PC-3 (cell line): ENCODE data around the gene NNT. TPM values are rescaled to one million over a fixed set of nuclear protein-coding genes. Genes with fewer than 3 reads are reported as not detected.

ENCODE experiments used
- ATAC-seq: fragments of 200-7000 bp; cut with Tn5 transposase; 2 replicates; pipeline ENCODE4 v1.9.1; 2020; ENCODE audit warnings: mild to moderate bottlenecking, moderate library complexity
- BruUV-seq: library from RNA; stranded (reverse); fragments of 400-500 nt; replicated peaks from 2 replicates; lab custom pipeline; 2021; lab: Mats Ljungman, UMichigan
- CTCF ChIA-PET: fragments of 300-600 bp; sonication (Branson Sonifier 250); formaldehyde crosslinking; loops from one replicate; lab custom pipeline; 2022; ENCODE audit warnings: antibody characterized with exemption; lab: Charles Lee
- POLR2A ChIA-PET: fragments of 300-600 bp; sonication (Branson Sonifier 250); formaldehyde crosslinking; loops from one replicate; lab custom pipeline; 2022; ENCODE audit warnings: antibody characterized with exemption; ENCODE audit not compliant: unreplicated experiment; lab: Charles Lee
- DNase-seq: peaks from one replicate; pipeline ENCODE4 v3.0.0-alpha.2; 2015
- H2AFZ ChIP-seq: fragments of 300-600 bp; sonication (generic); 2 replicates; pipeline ENCODE4 v1.6.0; 2016; ENCODE audit warnings: antibody characterized with exemption, low read length
- H3F3A ChIP-seq: fragments of 300-600 bp; sonication (generic); one replicate; pipeline ENCODE4 v1.6.0; 2017; ENCODE audit warnings: antibody characterized with exemption, low read length, control low read depth, mild to moderate bottlenecking; ENCODE audit not compliant: unreplicated experiment
- H3K27ac ChIP-seq: fragments of 300-600 bp; sonication (generic); 2 replicates; pipeline ENCODE4 v1.5.1; 2016; ENCODE audit warnings: mild to moderate bottlenecking, low read length
- H3K27me3 ChIP-seq: fragments of 300-600 bp; sonication (generic); 2 replicates; pipeline ENCODE4 v1.6.1; 2016; ENCODE audit warnings: low read length, mixed read lengths
- H3K36me3 ChIP-seq: fragments of 300-600 bp; sonication (generic); 2 replicates; pipeline ENCODE4 v1.6.1; 2016; ENCODE audit warnings: low read depth, mixed run types, low read length, mixed read lengths
- H3K4me1 ChIP-seq: fragments of 300-600 bp; sonication (generic); 2 replicates; pipeline ENCODE4 v1.5.1; 2016; ENCODE audit warnings: low read length; ENCODE audit not compliant: insufficient read depth
- H3K4me2 ChIP-seq: fragments of 300-600 bp; sonication (generic); 2 replicates; pipeline ENCODE4 v1.6.0; 2016; ENCODE audit warnings: low read length
- H3K4me3 ChIP-seq: fragments of 300-600 bp; sonication (generic); 2 replicates; pipeline ENCODE4 v1.5.1; 2016; ENCODE audit warnings: mild to moderate bottlenecking, low read length, mixed read lengths
- H3K79me2 ChIP-seq: fragments of 300-600 bp; sonication (generic); 2 replicates; pipeline ENCODE4 v1.6.1; 2017; ENCODE audit warnings: low read length, mixed read lengths
- H3K9ac ChIP-seq: fragments of 300-600 bp; sonication (generic); 2 replicates; pipeline ENCODE4 v1.6.0; 2016; ENCODE audit warnings: mild to moderate bottlenecking, low read length
- H3K9me2 ChIP-seq: fragments of 300-600 bp; sonication (generic); replicated peaks from 2 replicates; pipeline ENCODE4 v1.6.1; 2016; ENCODE audit warnings: mixed run types, low read length, mixed read lengths
- H3K9me3 ChIP-seq: fragments of 300-600 bp; sonication (generic); 2 replicates; pipeline ENCODE4 v1.6.1; 2016; ENCODE audit warnings: low read length, mixed read lengths
- H4K20me1 ChIP-seq: fragments of 300-600 bp; sonication (generic); 2 replicates; pipeline ENCODE4 v1.6.1; 2016; ENCODE audit warnings: low read length, mixed read lengths
- EZH2 ChIP-seq: fragments of 300-600 bp; sonication (generic); IDR thresholded peaks from one replicate; pipeline ENCODE4 v1.6.1; 2017; ENCODE audit warnings: antibody characterized with exemption, mild to moderate bottlenecking, low read length; ENCODE audit not compliant: unreplicated experiment
- EZH2phosphoT487 ChIP-seq: fragments of 300-600 bp; sonication (generic); IDR thresholded peaks from 2 replicates; pipeline ENCODE4 v1.6.1; 2018; ENCODE audit warnings: mild to moderate bottlenecking, antibody characterized with exemption, low read length, borderline replicate concordance
- intact Hi-C: fragments of 100-400 bp; cut with micrococcal nuclease; formaldehyde crosslinking; loops from 2 replicates; pipeline ENCODE4 v1.9.0; 2023
- total RNA-seq: library from RNA; depleted of rRNA; stranded (reverse); fragments of >200 nt; gene quantifications from 2 replicates; pipeline ENCODE4 v1.2.3, GENCODE V29; 2014
- TF ChIP-seq, protein P1 (sequence below): fragments of 300-600 bp; sonication (generic); conservative IDR thresholded peaks from 2 replicates; pipeline ENCODE4 v1.5.1; 2017; ENCODE audit warnings: antibody characterized with exemption, low read depth, mild to moderate bottlenecking, low read length

NNT gene
- total RNA-seq, 1 experiment from 2014 or later, result 15.6 TPM

DNA sequence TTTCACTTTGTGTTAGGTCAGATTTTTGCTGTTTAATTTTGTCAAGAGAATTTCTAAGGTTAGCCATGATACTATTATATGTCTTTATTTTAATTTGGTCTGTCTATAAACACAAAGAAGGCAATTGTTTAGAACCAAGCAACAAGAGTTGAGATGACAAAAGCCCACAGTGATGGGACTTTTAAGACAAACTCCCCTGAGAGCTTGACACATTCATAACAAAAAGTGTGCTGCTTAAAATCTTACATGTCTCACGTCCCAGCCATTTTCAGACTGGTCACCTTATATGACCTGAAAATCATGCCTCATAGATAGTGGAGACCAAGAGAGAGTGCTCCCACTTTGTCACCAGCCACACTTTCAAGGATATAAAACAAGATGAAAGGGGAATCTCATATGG, 21.6 kb upstream of the NNT start:
- POLR2A ChIA-PET, result no interaction called here

DNA sequence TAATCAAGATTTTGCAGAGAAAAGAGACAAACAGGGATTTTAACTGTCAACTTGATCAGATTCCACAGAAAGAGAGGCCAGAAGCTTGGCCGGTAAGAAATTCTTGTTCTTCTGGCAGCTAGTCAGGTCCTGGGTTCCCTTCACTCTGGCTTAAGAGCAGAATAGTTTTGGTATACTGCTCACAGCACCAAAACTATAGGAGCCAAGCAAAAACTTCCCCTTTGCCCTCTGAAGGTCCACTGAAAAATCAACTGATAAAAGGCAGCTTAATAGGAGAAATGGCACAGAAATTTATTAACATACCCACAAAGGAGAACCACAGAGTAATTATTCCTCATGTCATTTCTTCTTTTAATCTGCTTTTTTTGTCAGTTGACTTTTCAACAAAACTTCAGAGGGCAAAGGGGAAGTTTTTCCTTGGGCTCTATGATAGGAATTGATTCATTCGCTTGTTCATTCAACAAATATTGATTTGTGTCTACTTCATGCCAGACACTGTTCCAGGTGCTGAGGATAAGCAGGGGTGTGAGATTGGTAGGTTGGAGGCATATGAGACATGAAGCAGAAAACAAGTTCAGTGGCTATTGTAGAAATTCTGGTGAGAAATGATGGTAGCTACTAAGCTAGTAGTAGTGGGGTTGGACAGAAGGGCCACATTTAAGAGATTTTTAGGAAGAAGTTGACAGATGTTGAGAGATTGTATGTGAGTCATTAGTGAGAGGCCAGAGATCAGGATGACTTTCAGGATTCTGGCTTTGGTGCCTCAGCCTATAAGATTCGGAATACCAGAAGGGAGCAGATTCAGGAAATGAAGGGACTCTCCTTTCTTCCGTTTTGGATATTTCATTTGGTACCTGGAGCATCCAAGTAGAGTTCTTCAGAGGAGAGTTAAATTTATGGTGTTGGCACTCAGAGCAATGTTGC, 20.6 kb upstream of the NNT start:
- H3K27ac ChIP-seq, result no peak overlapping the region
- intact Hi-C loops, result no loop called here
- no peaks in the 10 kb centered on the region for H3K9me2 ChIP-seq
- no peak overlapping the region for H3K9ac ChIP-seq
- no peaks in the 10 kb centered on the region for H3F3A ChIP-seq
- POLR2A ChIA-PET, result no interaction called here
- no peaks in the 10 kb centered on the region for H4K20me1 ChIP-seq
- ATAC-seq, result no peak
- no peaks in the 10 kb centered on the region for H3K27me3 ChIP-seq
- no peak overlapping the region for H2AFZ ChIP-seq
- no peak for DNase-seq
- no peaks in the 10 kb centered on the region for H3K4me1 ChIP-seq
- no peak overlapping the region for H3K4me2 ChIP-seq
- H3K79me2 ChIP-seq, result no peaks in the 10 kb centered on the region
- CTCF ChIA-PET, result interaction anchor here (0.7 kb wide), 1 partner anchor 64 kb away, joined by 5 read pairs; no protein-coding TSS in a partner anchor
- no peak overlapping the region for H3K4me3 ChIP-seq
- H3K9me3 ChIP-seq, result no peaks in the 10 kb centered on the region
- H3K36me3 ChIP-seq, result no peaks in the 10 kb centered on the region
- TF ChIP-seq EZH2, result no peak
- no peak for TF ChIP-seq EZH2phosphoT487
- TF ChIP-seq, protein P1, sequence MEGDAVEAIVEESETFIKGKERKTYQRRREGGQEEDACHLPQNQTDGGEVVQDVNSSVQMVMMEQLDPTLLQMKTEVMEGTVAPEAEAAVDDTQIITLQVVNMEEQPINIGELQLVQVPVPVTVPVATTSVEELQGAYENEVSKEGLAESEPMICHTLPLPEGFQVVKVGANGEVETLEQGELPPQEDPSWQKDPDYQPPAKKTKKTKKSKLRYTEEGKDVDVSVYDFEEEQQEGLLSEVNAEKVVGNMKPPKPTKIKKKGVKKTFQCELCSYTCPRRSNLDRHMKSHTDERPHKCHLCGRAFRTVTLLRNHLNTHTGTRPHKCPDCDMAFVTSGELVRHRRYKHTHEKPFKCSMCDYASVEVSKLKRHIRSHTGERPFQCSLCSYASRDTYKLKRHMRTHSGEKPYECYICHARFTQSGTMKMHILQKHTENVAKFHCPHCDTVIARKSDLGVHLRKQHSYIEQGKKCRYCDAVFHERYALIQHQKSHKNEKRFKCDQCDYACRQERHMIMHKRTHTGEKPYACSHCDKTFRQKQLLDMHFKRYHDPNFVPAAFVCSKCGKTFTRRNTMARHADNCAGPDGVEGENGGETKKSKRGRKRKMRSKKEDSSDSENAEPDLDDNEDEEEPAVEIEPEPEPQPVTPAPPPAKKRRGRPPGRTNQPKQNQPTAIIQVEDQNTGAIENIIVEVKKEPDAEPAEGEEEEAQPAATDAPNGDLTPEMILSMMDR, result no peak
- BruUV-seq, result no TSS peak

More for the DNA sequence above, 21.6 kb upstream of the NNT start:
- H3K36me3 ChIP-seq, result no peaks in the 10 kb centered on the region
- H3K79me2 ChIP-seq, result no peaks in the 10 kb centered on the region
- ATAC-seq (no peak), DNase-seq (no peak)
- H3K9me3 ChIP-seq, result no peaks in the 10 kb centered on the region
- H3K27me3 ChIP-seq, result no peaks in the 10 kb centered on the region
- no peak overlapping the region for H3K4me3 ChIP-seq
- H3F3A ChIP-seq, result no peaks in the 10 kb centered on the region
- no peak overlapping the region for H3K4me2 ChIP-seq
- no peaks in the 10 kb centered on the region for H3K9me2 ChIP-seq
- no peak overlapping the region for H2AFZ ChIP-seq
- no TSS peak for BruUV-seq
- CTCF ChIA-PET, result no interaction called here
- H4K20me1 ChIP-seq, result no peaks in the 10 kb centered on the region
- no peaks in the 10 kb centered on the region for H3K4me1 ChIP-seq
- no peak for TF ChIP-seq EZH2
- no peak for TF ChIP-seq EZH2phosphoT487
- H3K9ac ChIP-seq, result no peak overlapping the region
- no peak overlapping the region for H3K27ac ChIP-seq
- intact Hi-C loops, result no loop called here

DNA sequence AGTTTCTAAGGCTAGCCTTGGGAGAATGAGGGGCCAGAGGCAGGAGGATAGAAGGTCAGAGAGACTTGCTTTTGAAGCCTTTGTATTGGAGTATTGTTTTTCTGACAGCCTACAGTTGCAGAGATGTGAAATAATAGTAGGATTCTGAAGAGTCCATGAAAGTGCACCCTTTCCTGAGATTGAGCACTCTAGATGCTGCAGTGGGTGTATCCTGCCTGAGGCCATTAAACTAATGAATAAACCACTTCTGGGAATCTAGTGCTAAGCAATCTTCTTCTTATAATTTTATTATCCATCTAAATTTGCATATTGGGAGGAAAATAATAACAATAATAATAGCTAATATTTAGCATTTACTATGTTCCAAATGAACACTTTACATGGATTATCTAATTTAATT, 19.3 kb upstream of the NNT start:
- H3K4me3 ChIP-seq, result no peak overlapping the region
- no peaks in the 10 kb centered on the region for H4K20me1 ChIP-seq
- H3K27ac ChIP-seq, result no peak overlapping the region
- H3K4me2 ChIP-seq, result no peak overlapping the region
- no peaks in the 10 kb centered on the region for H3F3A ChIP-seq
- DNase-seq (no peak), ATAC-seq (no peak)
- TF ChIP-seq, protein P1, result no peak
- TF ChIP-seq EZH2phosphoT487 (no peak), EZH2 (no peak)
- H3K27me3 ChIP-seq, result no peaks in the 10 kb centered on the region
- POLR2A ChIA-PET, result no interaction called here
- H3K9me2 ChIP-seq, result no peaks in the 10 kb centered on the region
- H3K4me1 ChIP-seq, result no peaks in the 10 kb centered on the region
- H3K9ac ChIP-seq, result no peak overlapping the region
- no peak overlapping the region for H2AFZ ChIP-seq
- no peaks in the 10 kb centered on the region for H3K9me3 ChIP-seq
- no peaks in the 10 kb centered on the region for H3K36me3 ChIP-seq
- intact Hi-C loops, result no loop called here
- CTCF ChIA-PET, result no interaction called here
- BruUV-seq, result no TSS peak
- no peaks in the 10 kb centered on the region for H3K79me2 ChIP-seq
